Keratinocyte (primary cell): ENCODE measurements around the gene WASF3. TPM values are rescaled to one million over a fixed set of nuclear protein-coding genes. Genes with fewer than 3 reads are reported as not detected.
A peak's percentile ranks its signal among the peaks of the same experiment; 100 is the strongest.

Experiments used
- DNase-seq: peaks from one replicate; pipeline ENCODE4 v3.0.0-alpha.2; 2011; ENCODE audit warnings: low read depth, missing footprints, low spot score
- FAIRE-seq: peaks from 2 replicates; lab custom pipeline; 2011; peaks lifted over from hg19 to GRCh38; lab: Jason Lieb, UNC
- H2AFZ ChIP-seq: 2 replicates; pipeline ENCODE4 v1.6.0; 2012; ENCODE audit warnings: low read length, control low read depth, inconsistent platforms; ENCODE audit not compliant: control insufficient read depth
- H3K27ac ChIP-seq: 2 replicates; pipeline ENCODE4 v1.5.1; 2011; ENCODE audit warnings: low read length; ENCODE audit not compliant: control insufficient read depth, insufficient read depth
- H3K27me3 ChIP-seq: 3 replicates; pipeline ENCODE4 v1.6.0; 2011; ENCODE audit warnings: low read length; ENCODE audit not compliant: control insufficient read depth, insufficient read depth; ENCODE audit errors: extremely low read depth
- H3K36me3 ChIP-seq, 2 experiments: 2 replicates in 1 of 2; 3 replicates in 1 of 2; pipeline ENCODE4 v1.5.1; 2011; ENCODE audit warnings: low read length in 2 of 2, mild to moderate bottlenecking in 1 of 2; ENCODE audit not compliant: control insufficient read depth in 2 of 2, insufficient read depth in 2 of 2; ENCODE audit errors: extremely low read depth in 1 of 2
- H3K4me1 ChIP-seq: 3 replicates; pipeline ENCODE4 v1.5.1; 2011; ENCODE audit warnings: low read length; ENCODE audit not compliant: control insufficient read depth, insufficient read depth; ENCODE audit errors: extremely low read depth
- H3K4me2 ChIP-seq: 3 replicates; pipeline ENCODE4 v1.6.0; 2011; ENCODE audit warnings: low read depth, low read length; ENCODE audit not compliant: control insufficient read depth, insufficient read depth; ENCODE audit errors: extremely low read depth
- H3K4me3 ChIP-seq, 3 experiments: fragments of 200-600 bp in 1 of 3; sonication (generic) in 1 of 3; 2 replicates in 2 of 3; 3 replicates in 1 of 3; pipeline ENCODE4 v1.5.1; 2011 to 2016; ENCODE audit warnings: low read length in 3 of 3, mild to moderate bottlenecking in 3 of 3, control low read depth in 2 of 3, inconsistent platforms in 1 of 3, low read depth in 1 of 3, mixed read lengths in 1 of 3, mixed run types in 1 of 3, moderate library complexity in 1 of 3; ENCODE audit not compliant: control insufficient read depth in 2 of 3, insufficient read depth in 2 of 3; ENCODE audit errors: extremely low read depth in 1 of 3
- H3K79me2 ChIP-seq: 2 replicates; pipeline ENCODE4 v1.6.0; 2012; ENCODE audit warnings: low read length; ENCODE audit not compliant: control insufficient read depth, insufficient read depth
- H3K9ac ChIP-seq: 3 replicates; pipeline ENCODE4 v1.6.0; 2011; ENCODE audit warnings: low read length; ENCODE audit not compliant: control insufficient read depth, insufficient read depth; ENCODE audit errors: extremely low read depth
- H3K9me1 ChIP-seq: 3 replicates; pipeline ENCODE4 v1.6.0; 2011; ENCODE audit warnings: low read length; ENCODE audit not compliant: control insufficient read depth, insufficient read depth; ENCODE audit errors: extremely low read depth
- H3K9me3 ChIP-seq: 2 replicates; pipeline ENCODE4 v1.5.1; 2012; ENCODE audit warnings: low read depth, low read length; ENCODE audit not compliant: control insufficient read depth
- H4K20me1 ChIP-seq: 3 replicates; pipeline ENCODE4 v1.6.0; 2011; ENCODE audit warnings: low read length; ENCODE audit not compliant: control insufficient read depth, insufficient read depth; ENCODE audit errors: extremely low read depth
- EZH2 ChIP-seq: IDR thresholded peaks from one replicate; pipeline ENCODE4 v1.6.1; 2012; ENCODE audit warnings: inconsistent platforms, mild to moderate bottlenecking, low read length, moderate library complexity
- dilution Hi-C: fragments of 300-500 bp; cut with MboI; formaldehyde crosslinking; loops from one replicate; pipeline ENCODE4 v1.7.0; 2020; ENCODE audit warnings: low sequenced_read_pairs; ENCODE audit not compliant: extremely low pct_ligation_motif_present
- polyA plus RNA-seq, 5 experiments: library from polyadenylated mRNA; depleted of rRNA in 3 of 5; stranded (reverse) in 3 of 5; stranded (forward) in 1 of 5; unstranded in 1 of 5; fragments of >200 nt; gene quantifications; 1 replicate in 1 of 5; 2 replicates in 3 of 5; 3 replicates in 1 of 5; pipeline versions ENCODE4 v1.2.1 to v1.2.3, GENCODE V29; 2011 to 2012; ENCODE audit warnings: missing spikeins in 2 of 5, low read depth in 1 of 5, low replicate concordance in 1 of 5
- TF ChIP-seq, protein P1 (sequence below), 3 experiments: IDR thresholded peaks in 1 of 3; conservative IDR thresholded peaks in 1 of 3; optimal IDR thresholded peaks in 1 of 3; 2 replicates in 2 of 3; 3 replicates in 1 of 3; pipeline versions ENCODE3 to v1.5.1; 2011; ENCODE audit warnings: low read length in 3 of 3, mild to moderate bottlenecking in 3 of 3, moderate library complexity in 2 of 3, control low read depth in 1 of 3, inconsistent platforms in 1 of 3; ENCODE audit not compliant: insufficient read depth in 2 of 3; ENCODE audit errors: extremely low read depth in 1 of 3

Gene WASF3
- polyA plus RNA-seq, 1 donor (not counting 4 experiments of a cell fraction or from before 2014, with no cell fraction given) = 6.3 TPM

GRCh38 chr13:26616126-26616525 is 58.6 kb downstream of the WASF3 start:
- Histone ChIP-seq H3K9ac (peak overlapping the region; percentile 49), H3K9me1 (no peaks in the 10 kb centered on the region), H3K27me3 (no peaks in the 10 kb centered on the region), H4K20me1 (no peaks in the 10 kb centered on the region), H3K79me2 (no peaks in the 10 kb centered on the region), H3K36me3 (no peaks in the 10 kb centered on the region), H3K4me2 (peak overlapping the region; percentile 75), H3K4me1 (peaks cover 31% of the 10 kb centered on the region), H2AFZ (peak overlapping the region; percentile 66), H3K9me3 (no peaks in the 10 kb centered on the region), H3K4me3 (peak overlapping the region in 2 of 3 experiments; percentile 40 to 45), H3K27ac (peak overlapping the region; percentile 72)
- dilution Hi-C loops = no loop called here
- TF ChIP-seq EZH2 = no peak
- TF ChIP-seq, protein P1, sequence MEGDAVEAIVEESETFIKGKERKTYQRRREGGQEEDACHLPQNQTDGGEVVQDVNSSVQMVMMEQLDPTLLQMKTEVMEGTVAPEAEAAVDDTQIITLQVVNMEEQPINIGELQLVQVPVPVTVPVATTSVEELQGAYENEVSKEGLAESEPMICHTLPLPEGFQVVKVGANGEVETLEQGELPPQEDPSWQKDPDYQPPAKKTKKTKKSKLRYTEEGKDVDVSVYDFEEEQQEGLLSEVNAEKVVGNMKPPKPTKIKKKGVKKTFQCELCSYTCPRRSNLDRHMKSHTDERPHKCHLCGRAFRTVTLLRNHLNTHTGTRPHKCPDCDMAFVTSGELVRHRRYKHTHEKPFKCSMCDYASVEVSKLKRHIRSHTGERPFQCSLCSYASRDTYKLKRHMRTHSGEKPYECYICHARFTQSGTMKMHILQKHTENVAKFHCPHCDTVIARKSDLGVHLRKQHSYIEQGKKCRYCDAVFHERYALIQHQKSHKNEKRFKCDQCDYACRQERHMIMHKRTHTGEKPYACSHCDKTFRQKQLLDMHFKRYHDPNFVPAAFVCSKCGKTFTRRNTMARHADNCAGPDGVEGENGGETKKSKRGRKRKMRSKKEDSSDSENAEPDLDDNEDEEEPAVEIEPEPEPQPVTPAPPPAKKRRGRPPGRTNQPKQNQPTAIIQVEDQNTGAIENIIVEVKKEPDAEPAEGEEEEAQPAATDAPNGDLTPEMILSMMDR (optimal IDR thresholded peaks at IDR 0.05 in 1 of 3, IDR thresholded peaks at IDR 0.05 in 1 of 3, conservative IDR thresholded peaks at IDR 0.05 in 1 of 3; ENCODE audit: extremely low read depth in 1 of 3, insufficient read depth in 2 of 3, low read length in 3 of 3) = no peak
- DNase-seq (peak; percentile 19), FAIRE-seq (peak; percentile 79)

DNA sequence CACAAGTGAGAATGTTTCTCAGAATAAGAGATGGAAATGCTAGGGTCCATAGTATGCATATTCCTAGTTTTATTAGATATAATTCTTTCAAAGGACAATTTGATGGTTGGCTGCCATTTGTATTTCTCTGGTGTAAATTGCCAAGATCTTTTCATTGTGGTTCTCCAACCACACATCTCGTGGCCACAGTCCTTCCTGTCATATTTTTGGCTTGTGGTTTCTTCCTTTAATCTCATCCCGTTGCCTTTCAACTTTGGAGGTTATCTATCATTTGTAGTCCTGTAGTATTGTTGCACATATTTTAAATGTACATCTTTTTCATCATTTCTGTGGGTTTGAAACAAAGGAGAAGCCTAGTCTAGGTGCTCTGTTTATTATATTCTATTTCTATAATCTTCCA is 61.2 kb downstream of the WASF3 start:
- TF ChIP-seq, protein P1 (optimal IDR thresholded peaks at IDR 0.05 in 1 of 3, IDR thresholded peaks at IDR 0.05 in 1 of 3, conservative IDR thresholded peaks at IDR 0.05 in 1 of 3; ENCODE audit: extremely low read depth in 1 of 3, insufficient read depth in 2 of 3, low read length in 3 of 3) = no peak
- TF ChIP-seq EZH2 = no peak
- no peak overlapping the region for H2AFZ ChIP-seq
- H3K79me2 ChIP-seq = no peaks in the 10 kb centered on the region
- no peak overlapping the region for H3K9ac ChIP-seq
- H3K4me1 ChIP-seq = peaks cover 31% of the 10 kb centered on the region
- H4K20me1 ChIP-seq = no peaks in the 10 kb centered on the region
- no peak overlapping the region for H3K4me2 ChIP-seq
- H3K27me3 ChIP-seq = no peaks in the 10 kb centered on the region
- no peaks in the 10 kb centered on the region for H3K9me1 ChIP-seq
- FAIRE-seq (no peak), DNase-seq (no peak)
- no peaks in the 10 kb centered on the region for H3K36me3 ChIP-seq
- H3K4me3 ChIP-seq = no peak overlapping the region
- no peak overlapping the region for H3K27ac ChIP-seq
- H3K9me3 ChIP-seq = no peaks in the 10 kb centered on the region
- dilution Hi-C loops = no loop called here
